HL-60 (cell line): ENCODE measurements around the gene PTCD1.
A peak's percentile ranks its signal among the peaks of the same experiment; 100 is the strongest.
"Not testable (repeated sequence)": the region's sequence is repeated elsewhere in the genome, so short reads cannot be mapped to it uniquely, and the experiment has no call there.

Experiments
- DNase-seq, 2 experiments: peaks; one replicate each; pipeline ENCODE4 v3.0.0-alpha.2; 2010 to 2020; ENCODE audit warnings: low read depth in 1 of 2, low spot score in 1 of 2
- H3K27ac ChIP-seq: fragments of 250-450 bp; sonication (Bioruptor Pico); replicated peaks from 2 replicates; pipeline ENCODE4 v1.5.1; 2020; ENCODE audit warnings: mild to moderate bottlenecking, moderate library complexity
- H3K27me3 ChIP-seq: fragments of 250-450 bp; sonication (Bioruptor Pico); 2 replicates; pipeline ENCODE4 v1.5.1; 2021; ENCODE audit warnings: mild to moderate bottlenecking, moderate library complexity; ENCODE audit not compliant: insufficient read depth, poor library complexity, severe bottlenecking
- H3K4me3 ChIP-seq: replicated peaks from 2 replicates; pipeline ENCODE4 v1.5.1; 2011; ENCODE audit warnings: mild to moderate bottlenecking, control low read depth, low read length; ENCODE audit not compliant: insufficient read depth
- CTCF ChIP-seq: IDR thresholded peaks from one replicate; pipeline ENCODE4 v1.5.1; 2011; ENCODE audit warnings: low read length, control low read depth, inconsistent platforms; ENCODE audit not compliant: insufficient read depth
- GABPA ChIP-seq: IDR thresholded peaks from 2 replicates; pipeline ENCODE4 v1.6.1; 2012; ENCODE audit warnings: low read depth
- POLR2AphosphoS5 ChIP-seq: IDR thresholded peaks from 2 replicates; pipeline ENCODE4 v1.6.1; 2012; ENCODE audit warnings: low read depth
- REST ChIP-seq: IDR thresholded peaks from 2 replicates; pipeline ENCODE4 v1.6.1; 2012; ENCODE audit warnings: low read depth; ENCODE audit not compliant: insufficient replicate concordance
- SPI1 ChIP-seq: IDR thresholded peaks from 2 replicates; pipeline ENCODE4 v1.6.1; 2012; ENCODE audit warnings: low read depth, mild to moderate bottlenecking, borderline replicate concordance

Gene PTCD1

GRCh38 chr7:99390941-99391602 lies 47.5 kb downstream of the PTCD1 start:
- DNase-seq = no peak
- TF ChIP-seq CTCF = no peak
- Histone ChIP-seq H3K4me3 (no peak overlapping the region), H3K27me3 (no peaks in the 10 kb centered on the region), H3K27ac (no peak overlapping the region)

- no peaks in the 10 kb centered on the region for H3K27me3 ChIP-seq
- no peak overlapping the region for H3K4me3 ChIP-seq
- no peak overlapping the region for H3K27ac ChIP-seq
- TF ChIP-seq SPI1 (no peak), GABPA (no peak), POLR2AphosphoS5 (0 out of 2 replicates have a peak, but pooled peaks have one; percentile 21), REST (no peak)
- no peak for DNase-seq
Observed at GRCh38 chr7:99389772-99390171, 48.8 kb downstream of the PTCD1 start.

- no peaks in the 10 kb centered on the region for H3K27me3 ChIP-seq
- TF ChIP-seq POLR2AphosphoS5 (peak; percentile 24; the same call in 1 of the 2 replicates), SPI1 (no peak)
- no peak for DNase-seq
- no peak overlapping the region for H3K4me3 ChIP-seq
- no peak overlapping the region for H3K27ac ChIP-seq
Observed at GRCh38 chr7:99387912-99388311, 50.7 kb downstream of the PTCD1 start.

- H3K27ac ChIP-seq, H3K4me3 ChIP-seq, H3K27me3 ChIP-seq: not testable (repeated sequence)
- DNase-seq = peak in 1 of 2 experiments; percentile 20
Observed at GRCh38 chr7:99387239-99387635, 51.4 kb downstream of the PTCD1 start.

- Histone ChIP-seq H3K27me3 (no peaks in the 10 kb centered on the region), H3K27ac (no peak overlapping the region), H3K4me3 (no peak overlapping the region)
- DNase-seq = peak in 1 of 2 experiments; percentile 63
- TF ChIP-seq CTCF (no peak), POLR2AphosphoS5 (no peak), SPI1 (no peak), REST (no peak), GABPA (no peak)
Observed at GRCh38 chr7:99386584-99387238, 51.9 kb downstream of the PTCD1 start.
